Neural cell (in vitro differentiated cells): ENCODE data around the gene TMEM125.

Experiments used
- EZH2 ChIP-seq: fragments of 200-600, 300-800 bp; shearing (Covaris generic), sonication (generic); IDR thresholded peaks from 2 replicates; pipeline ENCODE4 v1.6.1; 2014; ENCODE audit warnings: antibody characterized with exemption, low read length, borderline replicate concordance, mild to moderate bottlenecking; ENCODE audit not compliant: insufficient read depth, poor library complexity, severe bottlenecking
- POLR2AphosphoS5 ChIP-seq: IDR thresholded peaks from 2 replicates; pipeline ENCODE4 v1.6.1; 2012
- SMC3 ChIP-seq: fragments of 450-650 bp; conservative IDR thresholded peaks from 2 replicates; pipeline ENCODE4 v1.6.1; 2014; ENCODE audit warnings: antibody characterized with exemption, mild to moderate bottlenecking, moderate library complexity; ENCODE audit not compliant: poor library complexity
- TAF1 ChIP-seq: IDR thresholded peaks from 2 replicates; pipeline ENCODE4 v1.6.1; 2012; ENCODE audit warnings: low read depth
- TF ChIP-seq, protein P1 (sequence below): fragments of 450-650 bp; IDR thresholded peaks from 2 replicates; pipeline ENCODE4 v1.5.1; 2014; ENCODE audit warnings: antibody characterized with exemption, mild to moderate bottlenecking, moderate library complexity; ENCODE audit not compliant: poor library complexity, severe bottlenecking
- TF ChIP-seq, protein P2 (sequence below): IDR thresholded peaks from 2 replicates; pipeline ENCODE4 v1.6.1; 2012; ENCODE audit warnings: borderline replicate concordance

DNA sequence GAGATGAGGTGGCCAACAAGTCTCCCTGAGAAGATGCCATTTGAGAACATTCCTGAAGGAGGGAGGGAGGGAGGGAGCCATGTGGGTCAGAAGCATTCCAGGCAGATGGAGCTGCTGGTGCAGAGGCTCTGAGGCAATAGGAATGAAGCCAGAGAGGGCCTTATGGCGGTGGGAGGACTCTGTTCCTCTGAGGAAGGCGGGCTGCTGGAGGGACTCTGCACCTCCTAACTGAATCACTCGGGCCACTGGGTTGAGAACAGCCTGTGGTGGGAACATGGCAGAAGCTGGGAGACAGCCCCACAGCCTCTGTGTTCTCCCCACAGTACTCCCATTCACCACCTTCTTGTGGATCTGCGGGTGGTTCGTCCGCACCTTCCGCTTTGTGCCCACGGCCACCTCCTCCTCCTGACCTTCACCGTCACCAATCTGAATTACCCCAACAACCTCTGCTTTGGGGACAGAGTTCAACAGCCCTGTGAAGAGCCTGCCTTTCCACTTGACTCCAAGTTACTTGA lies 2.4 kb upstream of the TMEM125 start:
- TF ChIP-seq, protein P1, sequence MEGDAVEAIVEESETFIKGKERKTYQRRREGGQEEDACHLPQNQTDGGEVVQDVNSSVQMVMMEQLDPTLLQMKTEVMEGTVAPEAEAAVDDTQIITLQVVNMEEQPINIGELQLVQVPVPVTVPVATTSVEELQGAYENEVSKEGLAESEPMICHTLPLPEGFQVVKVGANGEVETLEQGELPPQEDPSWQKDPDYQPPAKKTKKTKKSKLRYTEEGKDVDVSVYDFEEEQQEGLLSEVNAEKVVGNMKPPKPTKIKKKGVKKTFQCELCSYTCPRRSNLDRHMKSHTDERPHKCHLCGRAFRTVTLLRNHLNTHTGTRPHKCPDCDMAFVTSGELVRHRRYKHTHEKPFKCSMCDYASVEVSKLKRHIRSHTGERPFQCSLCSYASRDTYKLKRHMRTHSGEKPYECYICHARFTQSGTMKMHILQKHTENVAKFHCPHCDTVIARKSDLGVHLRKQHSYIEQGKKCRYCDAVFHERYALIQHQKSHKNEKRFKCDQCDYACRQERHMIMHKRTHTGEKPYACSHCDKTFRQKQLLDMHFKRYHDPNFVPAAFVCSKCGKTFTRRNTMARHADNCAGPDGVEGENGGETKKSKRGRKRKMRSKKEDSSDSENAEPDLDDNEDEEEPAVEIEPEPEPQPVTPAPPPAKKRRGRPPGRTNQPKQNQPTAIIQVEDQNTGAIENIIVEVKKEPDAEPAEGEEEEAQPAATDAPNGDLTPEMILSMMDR = no peak
- no peak for TF ChIP-seq SMC3
- TF ChIP-seq, protein P2, sequence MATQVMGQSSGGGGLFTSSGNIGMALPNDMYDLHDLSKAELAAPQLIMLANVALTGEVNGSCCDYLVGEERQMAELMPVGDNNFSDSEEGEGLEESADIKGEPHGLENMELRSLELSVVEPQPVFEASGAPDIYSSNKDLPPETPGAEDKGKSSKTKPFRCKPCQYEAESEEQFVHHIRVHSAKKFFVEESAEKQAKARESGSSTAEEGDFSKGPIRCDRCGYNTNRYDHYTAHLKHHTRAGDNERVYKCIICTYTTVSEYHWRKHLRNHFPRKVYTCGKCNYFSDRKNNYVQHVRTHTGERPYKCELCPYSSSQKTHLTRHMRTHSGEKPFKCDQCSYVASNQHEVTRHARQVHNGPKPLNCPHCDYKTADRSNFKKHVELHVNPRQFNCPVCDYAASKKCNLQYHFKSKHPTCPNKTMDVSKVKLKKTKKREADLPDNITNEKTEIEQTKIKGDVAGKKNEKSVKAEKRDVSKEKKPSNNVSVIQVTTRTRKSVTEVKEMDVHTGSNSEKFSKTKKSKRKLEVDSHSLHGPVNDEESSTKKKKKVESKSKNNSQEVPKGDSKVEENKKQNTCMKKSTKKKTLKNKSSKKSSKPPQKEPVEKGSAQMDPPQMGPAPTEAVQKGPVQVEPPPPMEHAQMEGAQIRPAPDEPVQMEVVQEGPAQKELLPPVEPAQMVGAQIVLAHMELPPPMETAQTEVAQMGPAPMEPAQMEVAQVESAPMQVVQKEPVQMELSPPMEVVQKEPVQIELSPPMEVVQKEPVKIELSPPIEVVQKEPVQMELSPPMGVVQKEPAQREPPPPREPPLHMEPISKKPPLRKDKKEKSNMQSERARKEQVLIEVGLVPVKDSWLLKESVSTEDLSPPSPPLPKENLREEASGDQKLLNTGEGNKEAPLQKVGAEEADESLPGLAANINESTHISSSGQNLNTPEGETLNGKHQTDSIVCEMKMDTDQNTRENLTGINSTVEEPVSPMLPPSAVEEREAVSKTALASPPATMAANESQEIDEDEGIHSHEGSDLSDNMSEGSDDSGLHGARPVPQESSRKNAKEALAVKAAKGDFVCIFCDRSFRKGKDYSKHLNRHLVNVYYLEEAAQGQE = no peak
- no peak for TF ChIP-seq POLR2AphosphoS5
- no peak for TF ChIP-seq TAF1
- no peak for TF ChIP-seq EZH2
